ENCODE data around the gene PITPNC1.
"Not testable (repeated sequence)": the region's sequence is repeated elsewhere in the genome, so short reads cannot be mapped to it uniquely, and the experiment has no call there.

Gene PITPNC1

DNA sequence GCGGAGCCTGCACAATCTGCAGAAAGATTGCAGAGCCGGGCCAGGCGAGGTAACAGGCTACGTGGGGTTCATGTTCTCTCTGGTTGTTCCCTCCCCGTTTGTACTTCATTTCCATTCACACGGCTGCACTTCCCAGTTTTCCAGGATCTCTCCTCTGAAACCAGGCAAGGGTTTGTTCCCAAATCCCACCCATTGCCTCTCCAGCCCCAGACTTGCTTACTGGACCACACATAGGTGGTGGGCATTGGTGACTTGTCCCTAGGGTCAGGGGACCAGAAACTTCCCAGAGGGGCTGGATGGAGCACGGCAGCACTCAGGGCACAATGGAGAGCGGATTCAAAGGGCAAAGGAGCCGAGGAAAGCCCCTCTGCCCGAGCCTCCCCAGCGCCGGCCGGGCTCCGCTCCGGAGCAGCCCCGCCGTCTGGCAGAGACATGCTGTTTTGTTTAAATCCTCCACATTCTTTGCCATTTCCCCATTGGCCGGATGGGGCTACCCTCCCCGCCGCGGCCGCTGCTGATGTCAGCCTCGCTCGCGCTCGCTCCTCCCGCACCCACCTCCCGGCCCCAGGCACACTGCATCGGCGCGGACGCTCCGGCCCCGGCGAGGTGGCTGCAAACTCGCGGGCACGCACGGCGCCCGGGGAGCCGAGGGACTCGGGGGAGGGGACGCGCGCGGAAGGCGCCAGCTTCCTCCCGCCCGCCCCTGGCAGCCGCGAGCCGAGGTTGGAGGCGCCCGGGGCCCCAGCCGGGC lies at the start of gene PITPNC1:
Gene PITPNC1, plus strand, starts transcription at position 545 of the 751 bp plus-strand sequence.
- peak; percentile 90 for DNase-seq (ENCODE audit: low read depth)
- H3K4me3 ChIP-seq (ENCODE audit: low read length), result peak within 1 kb of the TSS; percentile 86
- TF ChIP-seq, protein P1, sequence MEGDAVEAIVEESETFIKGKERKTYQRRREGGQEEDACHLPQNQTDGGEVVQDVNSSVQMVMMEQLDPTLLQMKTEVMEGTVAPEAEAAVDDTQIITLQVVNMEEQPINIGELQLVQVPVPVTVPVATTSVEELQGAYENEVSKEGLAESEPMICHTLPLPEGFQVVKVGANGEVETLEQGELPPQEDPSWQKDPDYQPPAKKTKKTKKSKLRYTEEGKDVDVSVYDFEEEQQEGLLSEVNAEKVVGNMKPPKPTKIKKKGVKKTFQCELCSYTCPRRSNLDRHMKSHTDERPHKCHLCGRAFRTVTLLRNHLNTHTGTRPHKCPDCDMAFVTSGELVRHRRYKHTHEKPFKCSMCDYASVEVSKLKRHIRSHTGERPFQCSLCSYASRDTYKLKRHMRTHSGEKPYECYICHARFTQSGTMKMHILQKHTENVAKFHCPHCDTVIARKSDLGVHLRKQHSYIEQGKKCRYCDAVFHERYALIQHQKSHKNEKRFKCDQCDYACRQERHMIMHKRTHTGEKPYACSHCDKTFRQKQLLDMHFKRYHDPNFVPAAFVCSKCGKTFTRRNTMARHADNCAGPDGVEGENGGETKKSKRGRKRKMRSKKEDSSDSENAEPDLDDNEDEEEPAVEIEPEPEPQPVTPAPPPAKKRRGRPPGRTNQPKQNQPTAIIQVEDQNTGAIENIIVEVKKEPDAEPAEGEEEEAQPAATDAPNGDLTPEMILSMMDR (IDR thresholded peaks at IDR 0.05; ENCODE audit: insufficient read depth, low read depth, low read length, missing control alignments), result peak; percentile 3

DNA sequence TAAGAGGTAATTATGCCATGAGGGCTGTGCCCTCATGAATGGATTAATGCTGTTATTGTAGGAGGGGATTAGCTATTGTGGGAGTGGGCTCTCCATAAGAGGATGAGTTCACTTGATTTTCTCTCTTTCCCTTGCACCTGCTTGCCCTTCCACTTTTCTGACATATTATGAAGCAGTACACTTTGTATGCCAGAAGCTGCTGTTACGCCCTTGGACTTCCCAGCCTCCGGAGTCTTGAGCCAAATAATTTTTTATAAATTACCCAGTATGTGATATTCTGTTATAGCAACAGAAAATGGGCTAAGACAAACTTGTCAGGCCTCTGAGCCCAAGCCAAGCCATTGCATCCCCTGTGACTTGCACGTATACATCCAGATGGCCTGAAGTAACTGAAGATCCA lies 49.1 kb upstream of the PITPNC1 start:
- DNase-seq (ENCODE audit: low read depth), result no peak
- H3K4me3 ChIP-seq (ENCODE audit: low read length), result no peak overlapping the region
- TF ChIP-seq, protein P1 (IDR thresholded peaks at IDR 0.05; ENCODE audit: insufficient read depth, low read depth, low read length, missing control alignments), result no peak

DNA sequence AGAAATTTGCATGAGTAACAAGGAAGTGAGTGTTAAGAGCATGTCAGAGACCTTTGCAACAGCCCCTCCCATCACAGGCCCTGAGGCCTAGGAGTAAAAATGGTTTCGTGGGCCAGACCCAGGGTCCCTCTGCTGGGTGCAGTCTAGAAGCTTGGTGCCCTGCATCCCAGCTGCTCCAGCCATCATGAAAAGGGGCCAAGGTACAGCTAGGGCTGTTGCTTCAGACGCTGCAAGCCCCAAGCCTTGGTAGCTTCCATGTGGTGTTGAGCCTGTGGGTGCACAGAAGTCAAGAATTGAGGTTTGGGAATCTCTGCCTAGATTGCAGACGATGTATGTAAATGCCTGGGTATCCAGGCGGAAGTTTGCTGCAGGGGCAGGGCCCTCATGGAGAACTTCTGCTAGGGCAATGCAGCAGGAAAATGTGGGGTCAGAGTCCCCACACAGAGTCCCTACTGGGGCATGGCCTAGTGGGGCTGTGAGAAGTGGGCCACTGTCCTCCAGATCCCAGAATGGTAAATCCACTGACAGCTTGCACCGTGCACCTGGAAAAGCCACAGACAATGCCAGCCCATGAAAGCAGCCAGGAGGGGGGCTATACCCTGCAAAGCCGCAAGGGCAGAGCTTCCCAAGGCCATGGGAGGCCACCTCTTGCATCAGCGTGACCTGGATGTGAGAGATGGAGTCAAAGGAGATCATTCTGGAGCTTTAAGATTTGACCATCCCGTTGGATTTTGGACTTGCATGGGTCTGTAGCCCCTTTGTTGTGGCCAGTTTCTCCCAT lies 45.5 kb upstream of the PITPNC1 start:
- peak; percentile 14 for DNase-seq (ENCODE audit: low read depth)

DNA sequence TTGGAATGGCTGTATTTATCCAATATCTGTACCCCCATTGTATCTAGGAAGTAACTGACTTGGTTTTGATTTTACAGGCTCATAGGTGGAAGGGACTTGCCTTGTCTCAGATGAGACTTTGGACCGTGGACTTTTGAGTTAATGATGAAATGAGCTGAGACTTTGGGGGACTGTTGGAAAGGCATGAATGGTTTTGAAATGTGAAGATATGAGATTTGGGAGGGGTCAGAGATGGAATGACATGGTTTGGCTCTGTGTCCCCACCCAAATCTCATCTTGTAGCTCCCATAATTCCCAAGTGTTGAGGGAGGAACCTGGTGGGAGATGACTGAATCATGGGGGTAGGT lies 44.9 kb upstream of the PITPNC1 start:
- not testable (repeated sequence) for DNase-seq (ENCODE audit: low read depth); H3K4me3 ChIP-seq (ENCODE audit: low read length)

More for the DNA sequence above, 45.5 kb upstream of the PITPNC1 start:
- H3K4me3 ChIP-seq (ENCODE audit: low read length), result not testable (repeated sequence)

DNA sequence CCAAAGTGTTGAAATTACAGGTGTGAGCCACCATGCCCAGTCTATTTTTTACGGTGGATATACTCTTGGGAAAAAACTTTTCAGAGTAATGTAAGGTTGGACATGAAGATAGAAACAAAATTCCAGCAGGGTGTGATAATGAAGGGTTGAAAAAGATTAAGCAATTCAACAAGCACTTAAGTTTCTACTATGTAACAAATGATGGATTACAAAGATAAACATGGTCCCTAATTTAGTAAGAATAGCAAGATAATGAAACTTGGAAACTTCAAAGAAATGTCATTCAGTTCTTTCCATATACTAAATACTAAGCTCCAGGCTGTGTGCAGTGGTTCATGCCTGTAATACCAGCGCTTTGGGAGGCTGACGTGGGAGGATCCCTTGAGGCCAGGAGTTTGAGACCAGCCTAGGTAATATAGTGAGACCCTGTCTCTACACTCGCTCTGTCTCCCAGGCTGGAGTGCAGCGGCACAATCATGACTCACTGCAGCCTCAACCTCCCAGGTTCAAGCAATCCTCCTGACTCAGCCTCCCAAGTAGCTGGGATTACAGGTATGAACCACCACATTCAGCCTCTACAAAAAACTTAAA lies 41.7 kb upstream of the PITPNC1 start:
- no peak for DNase-seq (ENCODE audit: low read depth)
- no peak overlapping the region for H3K4me3 ChIP-seq (ENCODE audit: low read length)
- TF ChIP-seq, protein P1 (IDR thresholded peaks at IDR 0.05; ENCODE audit: insufficient read depth, low read depth, low read length, missing control alignments), result no peak

DNA sequence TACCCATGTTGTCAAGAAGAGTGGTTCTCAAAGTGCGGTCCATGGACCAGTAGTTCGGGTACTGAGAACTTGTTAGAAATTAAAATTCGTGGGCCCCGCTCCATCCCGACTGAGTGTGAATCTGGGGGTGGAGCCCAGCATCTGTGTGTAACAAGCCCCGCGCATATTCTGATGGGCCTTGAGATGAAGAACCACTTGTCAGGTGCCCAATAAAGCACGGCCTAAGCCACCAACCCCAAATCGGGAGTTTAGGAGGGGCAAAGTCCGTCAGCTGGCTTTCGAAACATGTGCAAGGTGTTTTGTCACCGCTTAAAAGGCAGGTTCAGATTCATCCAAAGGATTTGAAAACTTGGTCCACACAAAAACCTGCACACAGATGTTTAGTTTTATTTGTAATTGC lies 40.2 kb upstream of the PITPNC1 start:
- TF ChIP-seq, protein P1 (IDR thresholded peaks at IDR 0.05; ENCODE audit: insufficient read depth, low read depth, low read length, missing control alignments), result no peak
- DNase-seq (ENCODE audit: low read depth), result no peak
- no peak overlapping the region for H3K4me3 ChIP-seq (ENCODE audit: low read length)

DNA sequence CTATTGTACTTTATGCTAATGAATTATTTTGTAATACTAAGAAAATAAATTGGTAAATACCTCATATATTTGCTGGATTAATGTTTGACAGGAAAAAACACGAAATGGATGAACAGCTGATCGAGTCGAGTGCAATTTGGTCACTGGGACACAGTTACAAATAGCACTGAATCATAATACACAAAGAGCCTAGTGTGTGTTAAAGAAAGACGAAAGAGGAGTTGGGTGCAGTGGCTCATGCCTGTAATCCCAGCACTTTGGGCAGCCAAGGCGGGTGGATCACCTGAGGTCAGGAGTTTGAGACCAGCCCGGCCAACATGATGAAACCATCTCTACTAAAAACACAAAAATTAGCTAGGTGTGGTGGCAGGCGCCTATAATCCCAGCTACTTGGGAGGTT lies 38.7 kb upstream of the PITPNC1 start:
- not testable (repeated sequence) for DNase-seq (ENCODE audit: low read depth); H3K4me3 ChIP-seq (ENCODE audit: low read length)

DNA sequence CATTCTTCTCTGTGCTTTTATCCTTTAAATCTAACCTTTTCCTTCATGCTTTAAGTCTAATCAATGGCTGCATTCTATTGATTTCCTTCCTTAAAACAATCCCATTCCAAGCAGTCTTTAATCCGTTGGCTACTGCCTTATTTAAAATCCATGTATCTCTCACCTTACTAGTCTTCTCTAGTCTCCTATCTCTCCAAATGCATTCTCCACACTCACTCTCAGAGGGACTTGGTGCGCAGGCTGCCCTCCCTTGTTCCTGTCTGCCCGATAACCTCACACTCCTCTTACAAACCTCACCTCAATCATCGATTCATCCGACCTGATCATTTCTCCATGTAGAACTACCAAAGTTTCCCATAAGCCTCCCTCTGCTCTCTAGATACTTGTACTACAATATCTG lies 33.8 kb upstream of the PITPNC1 start:
- TF ChIP-seq, protein P1 (IDR thresholded peaks at IDR 0.05; ENCODE audit: insufficient read depth, low read depth, low read length, missing control alignments), result no peak
- DNase-seq (ENCODE audit: low read depth), result no peak

More for the DNA sequence above, 33.8 kb upstream of the PITPNC1 start:
- H3K4me3 ChIP-seq (ENCODE audit: low read length), result no peak overlapping the region
